ENCODE measurements around the gene MARCHF3.
"Not testable (repeated sequence)": the region's sequence is repeated elsewhere in the genome, so short reads cannot be mapped to it uniquely, and the experiment has no call there.

MARCHF3 gene

GRCh38 chr5:126953640-126954039, 76.7 kb downstream of the MARCHF3 start:
- no peak overlapping the region for H3K4me3 ChIP-seq (ENCODE audit: low read length in 2 of 2)
- H3K9me3 ChIP-seq (ENCODE audit: control insufficient read depth in 2 of 2, low read length in 2 of 2) = no peaks in the 10 kb centered on the region
- H3K4me1 ChIP-seq (ENCODE audit: control insufficient read depth, insufficient read depth, low read length) = no peaks in the 10 kb centered on the region
- no peaks in the 10 kb centered on the region for H3K27me3 ChIP-seq (ENCODE audit: control insufficient read depth in 1 of 2, insufficient read depth in 2 of 2, low read length in 2 of 2)
- H3K36me3 ChIP-seq (ENCODE audit: control insufficient read depth in 2 of 2, insufficient read depth in 2 of 2, low read length in 2 of 2) = no peaks in the 10 kb centered on the region
- H3K27ac ChIP-seq (ENCODE audit: low read length) = no peak overlapping the region
- no peak overlapping the region for H3K9ac ChIP-seq (ENCODE audit: low read length in 2 of 2)

DNA sequence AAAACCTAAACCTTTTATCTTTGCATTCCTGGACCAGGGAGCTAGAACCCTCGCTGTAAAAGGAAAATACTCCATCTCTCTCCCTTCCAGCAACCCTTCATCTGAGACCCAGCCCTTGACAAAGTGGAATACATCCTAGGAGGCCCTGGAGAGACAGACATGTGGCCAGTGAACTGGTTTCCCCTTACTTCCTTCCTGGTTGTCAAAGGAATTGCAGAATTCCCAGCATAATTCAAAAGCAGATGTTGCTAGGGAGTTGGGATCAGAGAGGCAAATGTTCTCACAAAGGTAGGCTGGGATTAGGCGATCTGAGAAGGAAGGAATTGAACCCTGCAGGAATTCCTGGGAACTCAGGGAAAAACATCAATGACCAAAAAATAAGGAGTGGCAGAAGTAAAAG, 80.9 kb downstream of the MARCHF3 start:
- H3K4me1 ChIP-seq (ENCODE audit: control insufficient read depth, insufficient read depth, low read length) = no peaks in the 10 kb centered on the region
- H3K36me3 ChIP-seq (ENCODE audit: control insufficient read depth in 2 of 2, insufficient read depth in 2 of 2, low read length in 2 of 2) = no peaks in the 10 kb centered on the region
- no peak overlapping the region for H3K4me3 ChIP-seq (ENCODE audit: low read length in 2 of 2)
- no peaks in the 10 kb centered on the region for H3K27me3 ChIP-seq (ENCODE audit: control insufficient read depth in 1 of 2, insufficient read depth in 2 of 2, low read length in 2 of 2)
- H3K27ac ChIP-seq (ENCODE audit: low read length) = no peak overlapping the region
- no peaks in the 10 kb centered on the region for H3K9me3 ChIP-seq (ENCODE audit: control insufficient read depth in 2 of 2, low read length in 2 of 2)
- H3K9ac ChIP-seq (ENCODE audit: low read length in 2 of 2) = no peak overlapping the region

DNA sequence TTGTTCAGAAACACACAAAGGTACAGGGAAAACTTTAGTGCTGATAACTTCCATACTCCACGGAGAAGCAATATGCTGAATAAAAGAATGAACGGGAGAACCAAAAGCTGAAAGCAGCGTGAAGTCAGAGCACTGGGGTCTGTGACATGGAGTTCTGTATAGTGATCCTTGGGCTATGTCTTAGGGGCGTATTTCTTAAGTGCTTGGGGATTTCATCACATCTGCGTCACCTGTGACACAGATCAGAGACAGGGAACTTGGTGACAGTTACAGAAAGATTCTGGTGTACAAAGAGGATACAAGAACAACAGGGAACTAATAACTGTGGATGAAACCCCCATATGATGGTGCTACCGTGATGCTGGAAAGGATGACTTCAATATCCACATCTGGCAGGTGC, 81.9 kb downstream of the MARCHF3 start:
- Histone ChIP-seq H3K27me3 (ENCODE audit: control insufficient read depth in 1 of 2, insufficient read depth in 2 of 2, low read length in 2 of 2) (no peaks in the 10 kb centered on the region), H3K36me3 (ENCODE audit: control insufficient read depth in 2 of 2, insufficient read depth in 2 of 2, low read length in 2 of 2) (no peaks in the 10 kb centered on the region), H3K9me3 (ENCODE audit: control insufficient read depth in 2 of 2, low read length in 2 of 2) (no peaks in the 10 kb centered on the region), H3K9ac (ENCODE audit: low read length in 2 of 2) (no peak overlapping the region), H3K4me1 (ENCODE audit: control insufficient read depth, insufficient read depth, low read length) (no peaks in the 10 kb centered on the region), H3K4me3 (ENCODE audit: low read length in 2 of 2) (no peak overlapping the region), H3K27ac (ENCODE audit: low read length) (no peak overlapping the region)

GRCh38 chr5:126948011-126948355, 82.4 kb downstream of the MARCHF3 start:
- H3K9me3 ChIP-seq (ENCODE audit: control insufficient read depth in 2 of 2, low read length in 2 of 2) = no peaks in the 10 kb centered on the region
- no peaks in the 10 kb centered on the region for H3K27me3 ChIP-seq (ENCODE audit: control insufficient read depth in 1 of 2, insufficient read depth in 2 of 2, low read length in 2 of 2)
- H3K36me3 ChIP-seq (ENCODE audit: control insufficient read depth in 2 of 2, insufficient read depth in 2 of 2, low read length in 2 of 2) = no peaks in the 10 kb centered on the region
- no peak overlapping the region for H3K9ac ChIP-seq (ENCODE audit: low read length in 2 of 2)
- H3K4me3 ChIP-seq (ENCODE audit: low read length in 2 of 2) = no peak overlapping the region
- H3K4me1 ChIP-seq (ENCODE audit: control insufficient read depth, insufficient read depth, low read length) = no peaks in the 10 kb centered on the region
- no peak overlapping the region for H3K27ac ChIP-seq (ENCODE audit: low read length)

DNA sequence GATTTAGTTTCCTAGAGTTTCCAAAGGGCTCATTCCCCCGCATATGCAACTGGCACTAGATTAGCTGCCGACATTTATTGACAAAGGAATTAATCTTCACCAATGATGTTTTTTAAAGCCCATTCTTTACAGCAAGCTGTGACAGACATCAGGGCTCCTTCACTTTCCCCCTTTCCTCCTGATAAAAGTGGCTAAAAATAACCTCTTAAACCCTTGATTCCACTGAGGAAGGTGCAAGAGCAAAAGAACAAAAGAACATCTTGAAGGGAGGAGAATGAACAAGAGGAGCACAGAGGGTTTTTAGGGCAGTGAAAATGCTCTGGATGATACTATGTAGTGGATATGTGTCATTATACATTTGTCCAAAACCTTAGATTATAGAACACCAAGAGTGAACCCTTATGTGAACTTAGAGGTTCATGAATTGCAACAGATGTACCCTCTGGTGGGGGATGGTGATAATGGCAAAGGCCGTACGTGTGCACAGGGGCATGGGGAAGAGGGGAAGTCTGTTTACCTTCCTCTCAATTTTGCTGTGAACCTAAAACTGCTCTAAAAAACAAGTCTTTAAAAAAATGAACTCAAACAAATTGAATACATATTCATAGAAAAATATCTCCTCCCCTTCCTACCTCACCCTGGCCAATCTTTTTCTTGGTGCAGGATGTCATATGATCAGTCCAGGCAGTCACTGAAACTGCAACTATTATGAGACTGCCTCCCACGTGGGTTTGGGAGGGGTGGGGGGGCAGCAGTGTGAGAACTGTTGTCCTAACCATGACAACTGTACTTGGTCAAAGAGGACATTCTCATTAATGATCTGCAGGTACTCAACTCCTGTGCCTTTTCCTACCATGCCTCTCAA, 83.0 kb downstream of the MARCHF3 start:
- Histone ChIP-seq H3K27ac (ENCODE audit: low read length) (no peak overlapping the region), H3K4me3 (ENCODE audit: low read length in 2 of 2) (no peak overlapping the region), H3K9ac (ENCODE audit: low read length in 2 of 2) (no peak overlapping the region)

GRCh38 chr5:126942908-126943307, 87.5 kb downstream of the MARCHF3 start:
- not testable (repeated sequence) for H3K27me3 ChIP-seq (ENCODE audit: control insufficient read depth in 1 of 2, insufficient read depth in 2 of 2, low read length in 2 of 2); H3K4me3 ChIP-seq (ENCODE audit: low read length in 2 of 2); H3K27ac ChIP-seq (ENCODE audit: low read length); H3K36me3 ChIP-seq (ENCODE audit: control insufficient read depth in 2 of 2, insufficient read depth in 2 of 2, low read length in 2 of 2); H3K9me3 ChIP-seq (ENCODE audit: control insufficient read depth in 2 of 2, low read length in 2 of 2); H3K4me1 ChIP-seq (ENCODE audit: control insufficient read depth, insufficient read depth, low read length); H3K9ac ChIP-seq (ENCODE audit: low read length in 2 of 2)

More for the DNA sequence above, 83.0 kb downstream of the MARCHF3 start:
- no peaks in the 10 kb centered on the region for H3K36me3 ChIP-seq (ENCODE audit: control insufficient read depth in 2 of 2, insufficient read depth in 2 of 2, low read length in 2 of 2)
- no peaks in the 10 kb centered on the region for H3K9me3 ChIP-seq (ENCODE audit: control insufficient read depth in 2 of 2, low read length in 2 of 2)
- no peaks in the 10 kb centered on the region for H3K4me1 ChIP-seq (ENCODE audit: control insufficient read depth, insufficient read depth, low read length)
- H3K27me3 ChIP-seq (ENCODE audit: control insufficient read depth in 1 of 2, insufficient read depth in 2 of 2, low read length in 2 of 2) = no peaks in the 10 kb centered on the region

GRCh38 chr5:126941403-126941802, 89.0 kb downstream of the MARCHF3 start:
- H3K27ac ChIP-seq (ENCODE audit: low read length) = no peak overlapping the region
- H3K36me3 ChIP-seq (ENCODE audit: control insufficient read depth in 2 of 2, insufficient read depth in 2 of 2, low read length in 2 of 2) = no peaks in the 10 kb centered on the region
- no peak overlapping the region for H3K4me3 ChIP-seq (ENCODE audit: low read length in 2 of 2)
- H3K9me3 ChIP-seq (ENCODE audit: control insufficient read depth in 2 of 2, low read length in 2 of 2) = no peaks in the 10 kb centered on the region
- no peak overlapping the region for H3K9ac ChIP-seq (ENCODE audit: low read length in 2 of 2)
- H3K27me3 ChIP-seq (ENCODE audit: control insufficient read depth in 1 of 2, insufficient read depth in 2 of 2, low read length in 2 of 2) = no peaks in the 10 kb centered on the region
- no peaks in the 10 kb centered on the region for H3K4me1 ChIP-seq (ENCODE audit: control insufficient read depth, insufficient read depth, low read length)

- no peak overlapping the region for H3K9ac ChIP-seq (ENCODE audit: low read length in 2 of 2)
- no peak overlapping the region for H3K27ac ChIP-seq (ENCODE audit: low read length)
- no peak overlapping the region for H3K4me3 ChIP-seq (ENCODE audit: low read length in 2 of 2)
- H3K36me3 ChIP-seq (ENCODE audit: control insufficient read depth in 2 of 2, insufficient read depth in 2 of 2, low read length in 2 of 2) = no peaks in the 10 kb centered on the region
- H3K4me1 ChIP-seq (ENCODE audit: control insufficient read depth, insufficient read depth, low read length) = no peaks in the 10 kb centered on the region
- H3K9me3 ChIP-seq (ENCODE audit: control insufficient read depth in 2 of 2, low read length in 2 of 2) = no peaks in the 10 kb centered on the region
- no peaks in the 10 kb centered on the region for H3K27me3 ChIP-seq (ENCODE audit: control insufficient read depth in 1 of 2, insufficient read depth in 2 of 2, low read length in 2 of 2)
Observed at GRCh38 chr5:126939887-126940286, 90.5 kb downstream of the MARCHF3 start.

DNA sequence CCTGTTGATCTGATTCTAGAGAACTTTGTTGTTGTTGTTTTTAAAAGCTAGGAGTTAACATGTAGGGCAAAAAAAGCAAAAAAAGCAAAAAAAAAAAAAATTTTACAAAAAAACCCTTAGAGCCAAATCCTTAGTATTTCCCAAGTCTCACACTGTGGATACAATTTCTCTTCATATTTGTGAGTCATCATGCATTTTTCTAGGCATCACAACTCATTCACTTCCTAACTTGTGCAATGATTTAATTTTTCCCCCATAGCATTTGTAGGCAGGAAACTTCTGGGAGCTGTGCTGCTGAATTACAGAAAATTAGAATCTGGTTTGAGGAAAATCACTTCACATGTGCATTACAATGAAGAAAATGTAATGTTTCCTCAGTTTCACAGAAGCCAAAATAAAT, 91.9 kb downstream of the MARCHF3 start:
- Histone ChIP-seq H3K4me3 (ENCODE audit: low read length in 2 of 2) (no peak overlapping the region), H3K27ac (ENCODE audit: low read length) (no peak overlapping the region), H3K9ac (ENCODE audit: low read length in 2 of 2) (no peak overlapping the region), H3K36me3 (ENCODE audit: control insufficient read depth in 2 of 2, insufficient read depth in 2 of 2, low read length in 2 of 2) (no peaks in the 10 kb centered on the region), H3K27me3 (ENCODE audit: control insufficient read depth in 1 of 2, insufficient read depth in 2 of 2, low read length in 2 of 2) (no peaks in the 10 kb centered on the region), H3K4me1 (ENCODE audit: control insufficient read depth, insufficient read depth, low read length) (no peaks in the 10 kb centered on the region), H3K9me3 (ENCODE audit: control insufficient read depth in 2 of 2, low read length in 2 of 2) (no peaks in the 10 kb centered on the region)

GRCh38 chr5:126937771-126938170, 92.6 kb downstream of the MARCHF3 start:
- H3K27ac ChIP-seq (ENCODE audit: low read length) = no peak overlapping the region

GRCh38 chr5:126936775-126937418, 93.5 kb downstream of the MARCHF3 start:
- no peak overlapping the region for H3K27ac ChIP-seq (ENCODE audit: low read length)
- H3K4me1 ChIP-seq (ENCODE audit: control insufficient read depth, insufficient read depth, low read length) = no peaks in the 10 kb centered on the region
- no peaks in the 10 kb centered on the region for H3K36me3 ChIP-seq (ENCODE audit: control insufficient read depth in 2 of 2, insufficient read depth in 2 of 2, low read length in 2 of 2)
- no peak overlapping the region for H3K4me3 ChIP-seq (ENCODE audit: low read length in 2 of 2)
- H3K27me3 ChIP-seq (ENCODE audit: control insufficient read depth in 1 of 2, insufficient read depth in 2 of 2, low read length in 2 of 2) = no peaks in the 10 kb centered on the region
- H3K9me3 ChIP-seq (ENCODE audit: control insufficient read depth in 2 of 2, low read length in 2 of 2) = no peaks in the 10 kb centered on the region
- H3K9ac ChIP-seq (ENCODE audit: low read length in 2 of 2) = no peak overlapping the region

More at GRCh38 chr5:126937771-126938170, 92.6 kb downstream of the MARCHF3 start:
- Histone ChIP-seq H3K4me3 (ENCODE audit: low read length in 2 of 2) (no peak overlapping the region), H3K9ac (ENCODE audit: low read length in 2 of 2) (no peak overlapping the region), H3K36me3 (ENCODE audit: control insufficient read depth in 2 of 2, insufficient read depth in 2 of 2, low read length in 2 of 2) (no peaks in the 10 kb centered on the region), H3K4me1 (ENCODE audit: control insufficient read depth, insufficient read depth, low read length) (no peaks in the 10 kb centered on the region), H3K9me3 (ENCODE audit: control insufficient read depth in 2 of 2, low read length in 2 of 2) (no peaks in the 10 kb centered on the region), H3K27me3 (ENCODE audit: control insufficient read depth in 1 of 2, insufficient read depth in 2 of 2, low read length in 2 of 2) (no peaks in the 10 kb centered on the region)

All from stomach smooth muscle (tissue), 2 donors.